Astrocyte (in vitro differentiated cells and primary cell): Measurements from ENCODE around the gene TANGO6. TPM values are rescaled to one million over a fixed set of nuclear protein-coding genes. Genes with fewer than 3 reads are reported as not detected.
A peak's percentile ranks its signal among the peaks of the same experiment; 100 is the strongest.

ENCODE experiments used
- DNase-seq: peaks from one replicate; pipeline ENCODE4 v3.0.0-alpha.2; 2010; ENCODE audit warnings: low read depth
- FAIRE-seq: peaks from 2 replicates; lab custom pipeline; 2011; peaks lifted over from hg19 to GRCh38; lab: Jason Lieb, UNC
- H2AFZ ChIP-seq: 2 replicates; pipeline ENCODE4 v1.6.0; 2012; ENCODE audit warnings: low read depth, low read length, inconsistent platforms
- H3K27ac ChIP-seq: 2 replicates; pipeline ENCODE4 v1.5.1; 2011; ENCODE audit warnings: low read depth, low read length, inconsistent platforms
- H3K27me3 ChIP-seq: 2 replicates; pipeline ENCODE4 v1.6.0; 2011; ENCODE audit warnings: low read length, inconsistent platforms; ENCODE audit not compliant: insufficient read depth
- H3K36me3 ChIP-seq: 2 replicates; pipeline ENCODE4 v1.5.1; 2011; ENCODE audit warnings: low read length, inconsistent platforms; ENCODE audit not compliant: insufficient read depth
- H3K4me1 ChIP-seq: 2 replicates; pipeline ENCODE4 v1.5.1; 2011; ENCODE audit warnings: low read length, inconsistent platforms; ENCODE audit not compliant: insufficient read depth
- H3K4me2 ChIP-seq: 2 replicates; pipeline ENCODE4 v1.6.0; 2012; ENCODE audit warnings: low read length, inconsistent platforms
- H3K4me3 ChIP-seq: 2 replicates; pipeline ENCODE4 v1.5.1; 2011; ENCODE audit warnings: low read depth, mild to moderate bottlenecking, low read length, inconsistent platforms; ENCODE audit not compliant: insufficient read depth
- H3K79me2 ChIP-seq: 2 replicates; pipeline ENCODE4 v1.6.0; 2012; ENCODE audit warnings: mild to moderate bottlenecking, low read length, inconsistent platforms; ENCODE audit not compliant: insufficient read depth
- H3K9ac ChIP-seq: 2 replicates; pipeline ENCODE4 v1.6.0; 2012; ENCODE audit warnings: mild to moderate bottlenecking, low read length, inconsistent platforms
- H3K9me3 ChIP-seq: 2 replicates; pipeline ENCODE4 v1.5.1; 2012; ENCODE audit warnings: low read depth, mild to moderate bottlenecking, low read length, inconsistent platforms; ENCODE audit not compliant: insufficient read depth
- H4K20me1 ChIP-seq: 2 replicates; pipeline ENCODE4 v1.6.0; 2012; ENCODE audit warnings: low read length, inconsistent platforms; ENCODE audit not compliant: insufficient read depth
- H3K27ac Mint-ChIP-seq: one replicate; pipeline ENCODE4 v1.8.0; 2021; ENCODE audit warnings: mild to moderate bottlenecking, mixed read lengths; ENCODE audit not compliant: unreplicated experiment
- H3K27me3 Mint-ChIP-seq: one replicate; pipeline ENCODE4 v1.8.0; 2021; ENCODE audit warnings: low read depth, mixed read lengths; ENCODE audit not compliant: unreplicated experiment
- H3K36me3 Mint-ChIP-seq: one replicate; pipeline ENCODE4 v1.8.0; 2021; ENCODE audit warnings: low read depth, mixed read lengths; ENCODE audit not compliant: unreplicated experiment
- H3K4me1 Mint-ChIP-seq: one replicate; pipeline ENCODE4 v1.8.0; 2021; ENCODE audit warnings: low read depth, mixed read lengths; ENCODE audit not compliant: unreplicated experiment
- H3K4me3 Mint-ChIP-seq: one replicate; pipeline ENCODE4 v1.8.0; 2021; ENCODE audit warnings: mild to moderate bottlenecking, moderate library complexity, mixed read lengths; ENCODE audit not compliant: unreplicated experiment
- H3K9me3 Mint-ChIP-seq: one replicate; pipeline ENCODE4 v1.8.0; 2021; ENCODE audit warnings: mild to moderate bottlenecking, mixed read lengths; ENCODE audit not compliant: unreplicated experiment
- CTCF ChIP-seq: IDR thresholded peaks from 2 replicates; pipeline ENCODE4 v1.5.1; 2011; ENCODE audit warnings: low read depth, mild to moderate bottlenecking, inconsistent platforms, low read length, moderate library complexity; ENCODE audit not compliant: insufficient read depth
- EZH2 ChIP-seq: IDR thresholded peaks from 2 replicates; pipeline ENCODE4 v1.6.1; 2012; ENCODE audit warnings: mild to moderate bottlenecking, low read length, inconsistent platforms; ENCODE audit not compliant: insufficient read depth
- total RNA-seq: library from RNA; stranded (reverse); gene quantifications from 2 replicates; pipeline ENCODE4 v1.2.1, GENCODE V29; 2021

Gene TANGO6
- total RNA-seq, 1 donor from 2014 or later: 15.8 TPM

- H2AFZ ChIP-seq: no peak overlapping the region
- no peak for TF ChIP-seq EZH2
- TF ChIP-seq CTCF: no peak
- peaks cover 10% of the 10 kb centered on the region for H3K4me1 ChIP-seq
- peak overlapping the region; percentile 91 for H3K4me2 ChIP-seq
- H3K79me2 ChIP-seq: peaks cover 91% of the 10 kb centered on the region
- no peaks in the 10 kb centered on the region for H3K27me3 Mint-ChIP-seq
- no peak for DNase-seq
- H3K27ac ChIP-seq: no peak overlapping the region
- peaks cover 30% of the 10 kb centered on the region for H3K4me1 Mint-ChIP-seq
- no peaks in the 10 kb centered on the region for H3K9me3 ChIP-seq
- FAIRE-seq: no peak
- peaks cover 7% of the 10 kb centered on the region for H3K36me3 Mint-ChIP-seq
- H4K20me1 ChIP-seq: peaks cover 74% of the 10 kb centered on the region
- no peaks in the 10 kb centered on the region for H3K9me3 Mint-ChIP-seq
- H3K4me3 ChIP-seq: peak overlapping the region; percentile 96
- H3K27me3 ChIP-seq: no peaks in the 10 kb centered on the region
- H3K9ac ChIP-seq: no peak overlapping the region
- no peak overlapping the region for H3K27ac Mint-ChIP-seq
- H3K4me3 Mint-ChIP-seq: peak overlapping the region; percentile 99
- H3K36me3 ChIP-seq: no peaks in the 10 kb centered on the region
Measured at GRCh38 chr16:69130461-69130860, 287.1 kb downstream of the TANGO6 start.

GRCh38 chr16:69131167-69131838, 288.0 kb downstream of the TANGO6 start:
- TF ChIP-seq EZH2: no peak
- no peak for TF ChIP-seq CTCF
- Mint-ChIP-seq H3K27ac (peak overlapping the region; percentile 93), H3K4me1 (peaks cover 25% of the 10 kb centered on the region), H3K9me3 (no peaks in the 10 kb centered on the region), H3K27me3 (no peaks in the 10 kb centered on the region), H3K4me3 (peak overlapping the region; percentile 99), H3K36me3 (peaks cover 7% of the 10 kb centered on the region)
- peak overlapping the region; percentile 76 for H3K27ac ChIP-seq
- FAIRE-seq (no peak), DNase-seq (no peak)
- H2AFZ ChIP-seq: no peak overlapping the region
- peak overlapping the region; percentile 91 for H3K4me2 ChIP-seq
- no peaks in the 10 kb centered on the region for H3K9me3 ChIP-seq
- peaks cover 10% of the 10 kb centered on the region for H3K4me1 ChIP-seq
- peaks cover 91% of the 10 kb centered on the region for H3K79me2 ChIP-seq
- H3K27me3 ChIP-seq: no peaks in the 10 kb centered on the region
- peak overlapping the region; percentile 99 for H3K9ac ChIP-seq
- peaks cover 71% of the 10 kb centered on the region for H4K20me1 ChIP-seq
- no peaks in the 10 kb centered on the region for H3K36me3 ChIP-seq
- H3K4me3 ChIP-seq: peak overlapping the region; percentile 96

GRCh38 chr16:69131839-69132423, 288.6 kb downstream of the TANGO6 start:
- peak overlapping the region; percentile 99 for H3K4me3 Mint-ChIP-seq
- Histone ChIP-seq H3K27ac (peak overlapping the region; percentile 76), H4K20me1 (peaks cover 71% of the 10 kb centered on the region), H3K4me3 (peak overlapping the region; percentile 96), H3K79me2 (peaks cover 91% of the 10 kb centered on the region), H3K4me2 (peak overlapping the region; percentile 96), H3K27me3 (no peaks in the 10 kb centered on the region), H3K9me3 (no peaks in the 10 kb centered on the region), H3K4me1 (peaks cover 10% of the 10 kb centered on the region), H3K36me3 (peaks cover 5% of the 10 kb centered on the region), H2AFZ (no peak overlapping the region), H3K9ac (peak overlapping the region; percentile 99)
- TF ChIP-seq CTCF: no peak
- TF ChIP-seq EZH2: no peak
- H3K4me1 Mint-ChIP-seq: peaks cover 25% of the 10 kb centered on the region
- DNase-seq: peak; percentile 61
- H3K36me3 Mint-ChIP-seq: peaks cover 12% of the 10 kb centered on the region
- H3K27me3 Mint-ChIP-seq: no peaks in the 10 kb centered on the region
- no peaks in the 10 kb centered on the region for H3K9me3 Mint-ChIP-seq
- no peak for FAIRE-seq
- H3K27ac Mint-ChIP-seq: peak overlapping the region; percentile 93
